HepG2 (cell line): ENCODE measurements around the gene MACROD2. TPM values are rescaled to one million over a fixed set of nuclear protein-coding genes. Genes with fewer than 3 reads are reported as not detected.

Experiments used
- ATAC-seq: fragments of 200-7000 bp; cut with Tn5 transposase; 3 replicates; pipeline ENCODE4 v1.9.1; 2020; ENCODE audit warnings: mild to moderate bottlenecking, moderate library complexity
- BruUV-seq: library from RNA; stranded (reverse); fragments of 400-500 nt; replicated peaks from 2 replicates; lab custom pipeline; 2021; lab: Mats Ljungman, UMichigan
- CTCF ChIA-PET: fragments of 300-600 bp; formaldehyde crosslinking; extraction: SDS; loops from one replicate; lab custom pipeline; 2021; ENCODE audit warnings: low total read pairs, inconsistent platforms, low intra/inter-chr PET ratio; lab: Yijun Ruan, JAX
- POLR2A ChIA-PET: fragments of 350-600 bp; sonication (Branson Sonifier 250); formaldehyde crosslinking; loops from one replicate; lab custom pipeline; 2020; ENCODE audit warnings: antibody characterized with exemption, inconsistent platforms; lab: Yijun Ruan, JAX
- DNase-seq: peaks from one replicate; pipeline ENCODE4 v3.0.0-alpha.2; 2015; ENCODE audit warnings: low spot score
- FAIRE-seq: peaks from 3 replicates; lab custom pipeline; 2011; peaks lifted over from hg19 to GRCh38; lab: Jason Lieb, UNC
- H2AFZ ChIP-seq: one replicate; pipeline ENCODE4 v1.6.1; 2011; ENCODE audit warnings: low read length, inconsistent platforms
- H3K27ac ChIP-seq: fragments of 300-600 bp; 3 replicates; pipeline ENCODE4 v1.8.0; 2011; ENCODE audit warnings: mixed run types, mild to moderate bottlenecking, mixed read lengths, low read length, inconsistent platforms; ENCODE audit not compliant: insufficient read depth; ENCODE audit errors: extremely low read length
- H3K27me3 ChIP-seq, 2 experiments: fragments of 200-600 bp in 1 of 2; 2 replicates in 1 of 2; 3 replicates in 1 of 2; pipeline versions ENCODE4 v1.6.0 to v1.8.0; 2011; ENCODE audit warnings: low read length in 2 of 2, mild to moderate bottlenecking in 2 of 2, moderate library complexity in 2 of 2, inconsistent platforms in 1 of 2; ENCODE audit not compliant: insufficient read depth in 2 of 2, control insufficient read depth in 1 of 2
- H3K36me3 ChIP-seq, 2 experiments: fragments of 200-600 bp in 1 of 2; replicated peaks in 1 of 2; 2 replicates in 1 of 2; 3 replicates in 1 of 2; pipeline versions ENCODE4 v1.5.1 to v1.8.0; 2011; ENCODE audit warnings: low read length in 2 of 2, inconsistent platforms in 1 of 2; ENCODE audit not compliant: insufficient read depth in 2 of 2, control insufficient read depth in 1 of 2
- H3K4me1 ChIP-seq: 2 replicates; pipeline ENCODE4 v1.5.1; 2012; ENCODE audit warnings: low read length, inconsistent platforms; ENCODE audit not compliant: insufficient read depth
- H3K4me2 ChIP-seq: 2 replicates; pipeline ENCODE4 v1.6.0; 2011; ENCODE audit warnings: low read depth, low read length, inconsistent platforms
- H3K4me3 ChIP-seq, 3 experiments: fragments of 200-600 bp in 1 of 3; sonication (generic), shearing (Covaris generic) in 1 of 3; replicated peaks in 1 of 3; 2 replicates each; pipeline ENCODE4 v1.5.1; 2011 to 2016; ENCODE audit warnings: low read length in 3 of 3, inconsistent platforms in 2 of 3, low read depth in 2 of 3, mild to moderate bottlenecking in 2 of 3, control low read depth in 1 of 3, mixed read lengths in 1 of 3; ENCODE audit not compliant: insufficient read depth in 1 of 3
- H3K79me2 ChIP-seq: one replicate; pipeline ENCODE4 v1.6.1; 2011; ENCODE audit warnings: low read length, inconsistent platforms; ENCODE audit not compliant: insufficient read depth
- H3K9ac ChIP-seq: 2 replicates; pipeline ENCODE4 v1.6.0; 2011; ENCODE audit warnings: mild to moderate bottlenecking, low read depth, low read length, inconsistent platforms; ENCODE audit not compliant: insufficient read depth
- H3K9me3 ChIP-seq: 2 replicates; pipeline ENCODE4 v1.5.1; 2012; ENCODE audit warnings: mild to moderate bottlenecking, low read length
- H4K20me1 ChIP-seq: 2 replicates; pipeline ENCODE4 v1.6.0; 2011; ENCODE audit warnings: inconsistent platforms, mild to moderate bottlenecking, low read length, moderate library complexity; ENCODE audit not compliant: insufficient read depth
- AHR ChIP-seq: IDR thresholded peaks from 2 replicates; pipeline ENCODE4 v1.6.1; 2018; ENCODE audit warnings: missing genetic modification reagents, missing compliant biosample characterization
- FOXA1 ChIP-seq, 2 experiments: fragments of 450-650 bp in 1 of 2; sonication (generic) in 1 of 2; formaldehyde crosslinking in 1 of 2; IDR thresholded peaks; 2 replicates each; pipeline versions ENCODE4 v1.4.0 to v1.6.1; 2016 to 2020; ENCODE audit warnings: missing genetic modification reagents in 1 of 2
- FOXK2 ChIP-seq: fragments of 450-650 bp; IDR thresholded peaks from 2 replicates; pipeline ENCODE4 v1.6.1; 2016
- PTBP1 ChIP-seq: fragments of 200-400 bp; formaldehyde crosslinking; IDR thresholded peaks from 2 replicates; pipeline ENCODE4 v1.6.1; 2018; ENCODE audit warnings: low read length, low read depth; ENCODE audit not compliant: poor library complexity, severe bottlenecking
- SOX13 ChIP-seq, 3 experiments: fragments of 450-650 bp in 1 of 3; sonication (generic) in 1 of 3; formaldehyde crosslinking in 1 of 3; IDR thresholded peaks in 2 of 3; conservative IDR thresholded peaks in 1 of 3; 2 replicates each; pipeline versions ENCODE4 v1.5.0 to v1.6.1; 2016 to 2020; ENCODE audit warnings: antibody characterized with exemption in 1 of 3, mild to moderate bottlenecking in 1 of 3, missing compliant biosample characterization in 1 of 3, missing genetic modification reagents in 1 of 3, moderate library complexity in 1 of 3
- ZNF235 ChIP-seq: sonication (generic); formaldehyde crosslinking; IDR thresholded peaks from 2 replicates; pipeline ENCODE4 v1.8.1; 2023; ENCODE audit warnings: mild to moderate bottlenecking, missing genetic modification reagents, borderline replicate concordance
- ZNF580 ChIP-seq: IDR thresholded peaks from 2 replicates; pipeline ENCODE4 v1.6.1; 2016; ENCODE audit warnings: low read depth, borderline replicate concordance
- ZNF607 ChIP-seq: sonication (generic); formaldehyde crosslinking; IDR thresholded peaks from 2 replicates; pipeline ENCODE4 v1.5.1; 2020; ENCODE audit warnings: missing genetic modification reagents, mild to moderate bottlenecking, borderline replicate concordance
- WGBS: methylation state at CpG from one replicate; pipeline ENCODE4 v1.1.6; 2017; ENCODE audit warnings: low lambda C conversion rate; 5-methylcytosine and 5-hydroxymethylcytosine counted together
- in situ Hi-C: cut with HindIII; loops from 2 replicates; pipeline ENCODE4 v1.10.0; 2017; ENCODE audit warnings: low pct_unique_long_range_greater_than_20kb; ENCODE audit not compliant: extremely low pct_ligation_motif_present
- intact Hi-C: fragments of 100-400 bp; cut with micrococcal nuclease; formaldehyde crosslinking; loops from one replicate; pipeline ENCODE4 v1.10.0; 2022; ENCODE audit not compliant: unreplicated experiment
- polyA plus RNA-seq, 8 experiments: library from polyadenylated mRNA; depleted of rRNA in 3 of 8; stranded (reverse) in 7 of 8; unstranded in 1 of 8; fragments of >200 nt; fragmentation: Illumina TruSeq in 4 of 8; extraction: Trizol in 4 of 8; gene quantifications; 2 replicates each; pipeline versions ENCODE4 v1.2.1 to v1.2.3, GENCODE V29; 2011 to 2016; ENCODE audit warnings: low read depth in 4 of 8, missing spikeins in 1 of 8, mixed read lengths in 1 of 8; ENCODE audit not compliant: insufficient read depth in 1 of 8
- total RNA-seq, 5 experiments: library from RNA; depleted of rRNA; stranded (reverse); fragments of >200 nt; fragmentation: Illumina TruSeq; extraction: Trizol; gene quantifications; 2 replicates each; pipeline ENCODE4 v1.2.3, GENCODE V29; 2016; ENCODE audit warnings: low read depth in 1 of 5

The MACROD2 gene
- total and polyA plus RNA-seq, 2 of the 13 experiments (the other 11 are each of a cell fraction or from before 2014, with no cell fraction given) = 0.13 to 0.51 TPM

GRCh38 chr20:14126856-14127255, 131.5 kb downstream of the MACROD2 start:
- Histone ChIP-seq H3K27ac (no peak overlapping the region), H3K4me2 (no peak overlapping the region), H2AFZ (no peak overlapping the region), H4K20me1 (no peaks in the 10 kb centered on the region), H3K36me3 (no peaks in the 10 kb centered on the region), H3K4me3 (no peak overlapping the region), H3K9me3 (no peaks in the 10 kb centered on the region), H3K4me1 (no peaks in the 10 kb centered on the region), H3K79me2 (no peaks in the 10 kb centered on the region), H3K27me3 (no peaks in the 10 kb centered on the region), H3K9ac (no peak overlapping the region)
- ChIA-PET POLR2A (no interaction called here), CTCF (no interaction called here)
- no peak for FAIRE-seq
- DNase-seq = no peak
- 3% methylated on average over 2 of the region's 2 CpGs for WGBS
- no peak for ATAC-seq
- intact Hi-C loops = no loop called here
- in situ Hi-C loops = no loop called here
- TF ChIP-seq ZNF235 (CRISPR knock-in tag) = no peak
- no peak for TF ChIP-seq SOX13 (IDR thresholded peaks at IDR 0.05)
- TF ChIP-seq SOX13 (CRISPR knock-in tag; conservative IDR thresholded peaks at IDR 0.05 in 1 of 2, IDR thresholded peaks at IDR 0.05 in 1 of 2) = no peak
- no peak for TF ChIP-seq AHR (CRISPR knock-in tag)
- no peak for TF ChIP-seq ZNF607
- no peak for TF ChIP-seq FOXK2
- TF ChIP-seq FOXA1 (IDR thresholded peaks at IDR 0.05) = no peak
- TF ChIP-seq FOXA1 (CRISPR knock-in tag; IDR thresholded peaks at IDR 0.05) = no peak
- no peak for TF ChIP-seq PTBP1
- TF ChIP-seq ZNF580 (CRISPR knock-in tag) = no peak
- no TSS peak for BruUV-seq
